IPS-NIHi11 (cell line): Measurements from ENCODE around the gene CNTNAP2.
A peak's percentile ranks its signal among the peaks of the same experiment; 100 is the strongest.

ENCODE experiments used
- DNase-seq: peaks from one replicate; pipeline ENCODE4 v3.0.0; 2012; ENCODE audit warnings: mixed read lengths, low spot score

Gene CNTNAP2

DNA sequence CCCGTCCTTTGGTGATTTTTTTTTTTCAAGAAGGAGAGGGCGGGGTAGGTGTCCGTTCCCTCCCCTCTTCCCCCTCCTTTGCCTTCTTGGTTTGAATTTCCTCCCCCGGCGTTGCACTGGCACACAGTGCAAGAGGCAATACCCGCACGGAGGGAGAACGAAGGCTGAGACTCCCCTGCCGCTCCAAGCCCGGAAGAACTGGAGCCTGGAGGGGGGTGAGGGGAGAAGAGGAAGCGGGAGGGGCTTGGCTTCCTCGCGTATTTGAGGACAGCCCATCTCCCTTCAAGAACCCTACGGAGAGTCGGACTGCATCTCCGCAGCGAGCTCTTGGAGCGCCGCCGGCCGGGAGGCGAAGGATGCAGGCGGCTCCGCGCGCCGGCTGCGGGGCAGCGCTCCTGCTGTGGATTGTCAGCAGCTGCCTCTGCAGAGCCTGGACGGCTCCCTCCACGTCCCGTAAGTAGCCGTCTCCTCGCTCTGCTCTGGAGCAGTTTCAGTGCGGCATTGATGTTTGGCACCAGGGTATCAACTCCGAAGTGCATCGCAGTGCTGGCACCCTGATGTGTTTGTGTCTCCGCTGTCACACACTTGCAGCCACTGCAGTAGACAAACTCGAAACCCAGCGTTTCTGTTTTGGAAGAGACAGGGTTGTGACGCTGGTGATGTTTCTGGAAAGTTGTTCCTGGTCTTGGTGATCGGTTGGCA lies at the start of gene CNTNAP2:
Gene CNTNAP2 (plus strand): TSS at position 281 of the 702 bp plus-strand sequence. CDS start 76 bp downstream, at position 357.
- DNase-seq, result peak; percentile 55

DNA sequence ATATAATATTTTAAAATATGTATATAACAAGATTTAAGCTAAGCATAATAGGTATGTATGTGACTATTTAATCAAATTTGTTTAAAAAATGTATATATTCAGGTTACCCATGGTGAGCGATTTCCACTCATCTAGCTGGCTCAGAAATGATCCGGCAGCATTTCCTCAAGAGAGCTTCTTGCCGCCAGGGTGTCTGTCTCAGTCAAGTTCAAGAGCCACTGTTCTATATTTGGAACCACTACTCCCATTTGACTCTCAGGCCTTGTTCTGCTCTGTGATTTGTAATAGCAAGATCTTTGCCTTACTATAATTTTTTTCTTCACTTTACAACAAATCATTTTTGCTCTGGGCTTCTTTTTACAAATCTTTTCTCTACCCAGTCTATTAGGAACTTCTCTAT lies 48.7 kb upstream of the CNTNAP2 start:
- no peak for DNase-seq

- DNase-seq, result no peak
Observed at GRCh38 chr7:146074195-146074765, 42.3 kb upstream of the CNTNAP2 start.

DNA sequence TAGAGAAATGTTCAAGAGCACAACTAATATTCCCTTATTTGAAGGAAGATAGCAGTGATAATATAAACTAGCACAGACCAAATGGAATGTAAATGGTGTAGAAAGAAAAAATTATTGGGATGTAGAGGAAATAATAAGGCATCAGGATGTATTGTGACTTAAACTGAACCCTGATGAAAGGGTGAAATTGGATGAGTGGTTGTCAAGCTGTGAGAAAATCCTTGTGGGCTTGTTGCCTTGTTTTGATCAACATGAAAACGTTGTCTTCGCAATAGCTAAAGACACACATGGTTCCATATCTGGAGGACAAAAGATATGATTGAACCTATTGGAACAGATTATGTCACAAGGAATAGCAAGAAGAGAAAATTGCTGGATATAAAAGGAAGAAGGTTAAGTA lies 40.3 kb upstream of the CNTNAP2 start:
- no peak for DNase-seq

GRCh38 chr7:146084086-146084485 lies 32.5 kb upstream of the CNTNAP2 start:
- no peak for DNase-seq

GRCh38 chr7:146090023-146090645 lies 26.5 kb upstream of the CNTNAP2 start:
- peak; percentile 56 for DNase-seq

DNA sequence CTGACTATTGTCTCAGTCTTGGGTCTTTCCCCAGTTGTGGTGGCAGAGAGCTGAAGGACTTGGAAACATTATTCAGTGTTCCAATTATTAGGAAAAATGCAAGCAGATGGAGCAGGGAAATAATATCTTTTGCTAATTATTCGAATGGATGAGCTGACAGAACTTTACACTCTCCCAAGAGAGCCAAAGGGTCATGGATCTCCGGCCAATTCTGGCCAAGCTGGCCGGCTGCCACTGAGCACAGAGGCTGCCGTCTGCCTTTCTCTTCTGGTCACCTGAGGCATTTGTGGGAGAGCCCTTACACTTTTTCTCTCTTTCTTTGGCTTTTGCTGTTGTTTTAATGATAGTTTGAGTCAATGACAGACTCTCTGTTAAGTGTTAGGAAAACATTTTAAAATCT lies 22.2 kb upstream of the CNTNAP2 start:
- DNase-seq, result no peak

- DNase-seq, result peak; percentile 38
Observed at GRCh38 chr7:146096994-146097393, 19.6 kb upstream of the CNTNAP2 start.

GRCh38 chr7:146106319-146106718 lies 10.3 kb upstream of the CNTNAP2 start:
- no peak for DNase-seq

GRCh38 chr7:146112755-146113154 lies 3.8 kb upstream of the CNTNAP2 start:
- DNase-seq, result no peak

DNA sequence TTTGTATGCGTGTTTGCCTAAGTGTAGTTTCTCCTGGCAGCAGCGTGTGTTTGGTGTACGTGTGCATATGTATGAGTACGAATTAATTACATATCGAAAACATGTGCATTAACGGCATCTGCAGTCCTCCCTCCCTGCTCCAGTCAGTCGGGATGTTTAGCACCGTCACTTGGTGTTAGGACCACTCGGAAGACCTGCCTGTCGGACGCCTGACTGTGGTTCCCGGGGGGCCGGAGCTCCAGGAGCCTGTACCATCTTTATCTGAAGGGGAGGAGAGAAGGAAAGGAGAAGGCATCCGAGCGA lies 1.1 kb upstream of the CNTNAP2 start:
- no peak for DNase-seq

DNA sequence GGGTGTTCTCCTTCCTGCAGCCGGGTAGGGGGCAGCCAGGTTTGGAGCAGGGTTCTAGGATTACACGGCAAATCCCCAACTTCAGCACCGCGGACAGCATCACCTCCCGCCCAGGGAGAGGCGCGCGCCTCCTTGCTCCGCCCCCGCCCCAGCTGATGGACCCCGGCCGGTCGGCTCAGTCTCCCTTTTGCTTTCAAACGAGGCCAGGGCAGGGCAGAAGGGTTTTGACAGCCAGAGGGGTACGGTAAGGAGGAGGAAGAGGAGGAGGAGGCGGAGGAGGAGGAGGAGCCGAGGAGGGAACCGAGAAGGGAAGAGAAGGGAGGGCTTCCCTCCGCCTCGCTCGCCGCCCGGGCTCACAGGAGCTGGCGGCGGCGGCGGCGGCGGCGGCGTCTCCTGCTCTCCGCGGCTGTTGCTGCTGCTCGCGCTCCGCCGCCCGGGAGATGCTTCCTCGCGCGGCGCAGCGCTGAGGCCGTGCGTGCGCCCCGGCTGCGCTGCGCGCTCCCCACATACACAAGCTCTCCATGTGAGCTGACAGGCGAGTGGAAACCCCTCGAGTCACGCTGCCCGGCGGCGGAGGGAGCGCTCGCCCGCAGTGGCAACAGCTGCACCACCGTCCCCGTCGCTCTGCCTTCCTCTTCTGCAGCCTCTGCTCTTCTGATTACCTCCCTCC lies 615 bp upstream of the CNTNAP2 start:
- peak; percentile 93 for DNase-seq

- no peak for DNase-seq
Observed at GRCh38 chr7:146117576-146117975, 975 bp downstream of the CNTNAP2 start.

GRCh38 chr7:146119002-146119401 lies 2.4 kb downstream of the CNTNAP2 start:
- DNase-seq, result no peak

DNA sequence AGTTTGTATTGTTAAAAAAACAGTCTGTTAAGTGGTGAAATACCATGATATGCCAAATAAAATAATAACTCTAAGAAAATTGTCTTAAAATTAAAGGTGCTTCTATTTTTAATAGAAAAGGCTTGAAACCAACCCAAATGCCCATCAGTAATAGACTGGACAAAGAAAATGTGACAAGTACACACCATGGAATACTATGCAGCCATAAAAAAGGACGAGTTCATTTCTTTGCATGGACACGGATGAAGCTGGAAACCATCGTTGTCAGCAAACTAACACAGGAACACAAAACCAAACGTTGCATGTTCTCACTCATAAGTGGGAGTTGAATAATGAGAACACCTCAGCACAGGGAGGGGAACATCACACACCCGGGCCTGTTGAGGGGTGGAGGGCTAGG lies 7.1 kb downstream of the CNTNAP2 start:
- DNase-seq, result no peak

DNA sequence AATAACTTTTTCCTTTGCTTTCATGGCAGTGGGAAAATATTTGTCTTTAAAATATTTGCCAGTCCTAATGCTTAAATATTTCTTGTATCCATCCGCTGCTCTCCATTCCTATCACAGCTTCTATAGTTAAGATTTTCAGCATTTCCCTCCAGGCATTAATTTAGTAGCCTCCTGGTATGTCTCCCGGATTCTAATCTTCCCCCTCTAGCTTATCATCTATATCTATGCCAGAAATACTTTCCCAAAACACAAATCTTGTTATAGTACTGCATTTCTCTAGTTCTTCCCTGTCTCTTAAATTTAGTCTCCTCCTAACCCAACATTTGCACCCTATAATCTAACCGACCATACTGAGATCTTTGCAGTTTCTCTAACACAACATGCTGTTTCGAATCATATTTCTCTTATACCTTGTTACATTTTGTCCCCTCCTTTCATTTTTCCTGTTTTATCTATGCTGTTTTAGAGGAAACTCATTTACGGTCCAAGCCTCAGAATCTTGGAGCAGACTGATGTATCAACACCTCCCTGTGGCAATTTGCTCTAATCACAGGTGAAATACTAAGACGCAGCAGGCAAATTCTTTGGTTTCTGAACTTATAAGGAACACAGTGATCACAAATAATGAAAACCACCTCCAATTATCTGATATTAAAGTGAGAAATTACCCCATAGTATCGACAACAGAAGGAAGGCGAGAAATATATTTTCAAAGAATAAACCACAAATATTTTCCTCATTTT lies 10.3 kb downstream of the CNTNAP2 start:
- no peak for DNase-seq

DNA sequence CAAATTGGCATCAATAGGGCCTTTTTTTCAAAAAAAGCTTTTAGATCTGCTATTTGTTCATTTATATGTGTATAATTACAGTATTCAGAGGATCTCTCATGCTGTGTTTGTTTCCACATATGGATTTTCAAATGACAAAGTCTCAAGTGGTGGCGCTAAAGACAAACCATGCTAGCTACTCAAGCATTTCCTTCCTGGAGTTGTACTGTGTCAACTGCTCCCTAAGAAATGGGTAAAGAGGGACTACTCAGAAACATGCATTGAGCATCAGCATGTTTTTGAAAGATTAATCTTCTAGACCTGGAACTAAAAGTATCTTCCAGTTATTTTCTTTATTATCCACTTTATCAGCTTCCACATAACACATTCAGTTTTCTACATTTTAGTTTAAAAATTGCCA lies 12.7 kb downstream of the CNTNAP2 start:
- peak; percentile 6 for DNase-seq

GRCh38 chr7:146129997-146130396 lies 13.4 kb downstream of the CNTNAP2 start:
- DNase-seq, result no peak

GRCh38 chr7:146131701-146132100 lies 15.1 kb downstream of the CNTNAP2 start:
- DNase-seq, result no peak

DNA sequence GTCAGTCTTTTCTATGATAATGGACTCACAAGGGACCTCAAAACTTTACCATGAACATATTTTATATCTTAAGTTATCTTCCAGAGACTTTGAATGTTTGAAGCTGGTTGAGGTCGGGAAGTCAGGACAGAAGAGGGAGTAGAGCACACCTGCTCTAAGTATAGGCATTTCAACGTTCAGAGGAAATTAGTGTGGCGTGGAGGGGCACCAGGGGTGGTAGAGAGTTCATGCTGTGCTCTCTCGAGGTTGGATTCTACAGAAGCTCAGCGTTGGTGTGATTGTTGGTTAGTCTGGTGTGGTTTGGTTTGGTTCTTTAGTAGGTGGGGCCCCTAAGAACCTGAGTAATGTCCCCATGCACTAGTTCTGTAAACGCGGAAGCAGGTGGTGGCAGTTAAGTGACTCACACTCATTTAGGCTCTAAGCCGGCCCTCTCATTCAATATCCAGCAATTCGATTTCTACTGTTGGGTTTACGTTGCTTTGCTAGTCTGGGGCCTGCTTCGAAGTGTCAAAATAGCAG lies 19.8 kb downstream of the CNTNAP2 start:
- DNase-seq, result no peak

DNA sequence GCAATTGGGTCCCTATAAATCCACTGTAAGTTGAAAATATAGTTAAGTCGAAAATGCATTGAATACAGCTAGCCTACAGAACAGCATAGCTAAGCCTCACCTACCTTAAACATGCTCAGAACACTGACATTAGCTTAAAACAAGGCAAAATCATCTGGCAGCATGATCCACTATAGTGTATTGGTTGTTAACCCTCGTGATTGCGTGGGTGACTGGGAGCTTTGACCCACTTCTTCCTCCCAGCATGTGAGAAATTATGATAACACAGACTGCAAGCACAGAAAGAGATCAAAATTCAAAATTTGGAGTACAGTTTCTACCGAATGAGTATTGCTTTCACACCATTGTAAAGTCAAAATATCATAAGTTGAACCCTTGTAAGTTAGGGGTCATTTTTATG lies 22.3 kb downstream of the CNTNAP2 start:
- DNase-seq, result no peak

GRCh38 chr7:146146831-146147486 lies 30.4 kb downstream of the CNTNAP2 start:
- DNase-seq, result no peak
